ENCODE results near the gene NEUROD6.

DNA sequence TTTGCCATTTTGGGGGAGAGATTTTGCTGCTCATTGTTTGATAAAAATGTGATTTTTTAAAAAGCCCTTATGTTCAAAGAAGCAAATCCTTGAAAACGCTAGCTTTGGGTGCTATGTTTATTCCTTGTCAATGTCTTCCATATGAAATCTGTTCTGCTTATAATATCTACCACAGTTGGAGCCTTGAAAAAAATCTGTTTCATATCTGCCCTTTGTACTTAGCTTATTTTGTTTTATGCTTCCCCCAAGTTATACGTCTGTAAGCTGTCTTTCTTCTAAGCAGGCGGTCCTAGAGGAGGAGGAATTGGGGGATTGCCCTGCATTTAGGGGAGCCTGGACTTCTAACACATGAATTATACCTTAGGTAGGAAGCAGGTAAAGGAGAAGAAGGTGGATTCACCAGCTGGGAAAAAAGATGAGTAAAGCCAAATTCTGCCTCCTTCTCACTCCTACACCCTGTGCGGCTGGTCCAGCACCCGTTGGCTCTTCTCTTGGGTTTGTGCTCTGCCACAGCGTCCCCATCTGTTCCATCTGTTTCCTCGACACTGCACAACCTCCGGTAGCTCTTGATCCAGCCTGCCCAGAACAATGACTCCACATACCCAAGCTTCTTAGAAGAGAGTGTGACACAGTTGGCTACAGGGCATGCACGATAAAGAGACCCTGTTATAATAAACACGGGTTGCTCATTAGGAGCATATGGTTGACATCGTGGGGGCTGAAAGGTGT lies 31.9 kb upstream of the NEUROD6 start:
- TF ChIP-seq, protein P1, sequence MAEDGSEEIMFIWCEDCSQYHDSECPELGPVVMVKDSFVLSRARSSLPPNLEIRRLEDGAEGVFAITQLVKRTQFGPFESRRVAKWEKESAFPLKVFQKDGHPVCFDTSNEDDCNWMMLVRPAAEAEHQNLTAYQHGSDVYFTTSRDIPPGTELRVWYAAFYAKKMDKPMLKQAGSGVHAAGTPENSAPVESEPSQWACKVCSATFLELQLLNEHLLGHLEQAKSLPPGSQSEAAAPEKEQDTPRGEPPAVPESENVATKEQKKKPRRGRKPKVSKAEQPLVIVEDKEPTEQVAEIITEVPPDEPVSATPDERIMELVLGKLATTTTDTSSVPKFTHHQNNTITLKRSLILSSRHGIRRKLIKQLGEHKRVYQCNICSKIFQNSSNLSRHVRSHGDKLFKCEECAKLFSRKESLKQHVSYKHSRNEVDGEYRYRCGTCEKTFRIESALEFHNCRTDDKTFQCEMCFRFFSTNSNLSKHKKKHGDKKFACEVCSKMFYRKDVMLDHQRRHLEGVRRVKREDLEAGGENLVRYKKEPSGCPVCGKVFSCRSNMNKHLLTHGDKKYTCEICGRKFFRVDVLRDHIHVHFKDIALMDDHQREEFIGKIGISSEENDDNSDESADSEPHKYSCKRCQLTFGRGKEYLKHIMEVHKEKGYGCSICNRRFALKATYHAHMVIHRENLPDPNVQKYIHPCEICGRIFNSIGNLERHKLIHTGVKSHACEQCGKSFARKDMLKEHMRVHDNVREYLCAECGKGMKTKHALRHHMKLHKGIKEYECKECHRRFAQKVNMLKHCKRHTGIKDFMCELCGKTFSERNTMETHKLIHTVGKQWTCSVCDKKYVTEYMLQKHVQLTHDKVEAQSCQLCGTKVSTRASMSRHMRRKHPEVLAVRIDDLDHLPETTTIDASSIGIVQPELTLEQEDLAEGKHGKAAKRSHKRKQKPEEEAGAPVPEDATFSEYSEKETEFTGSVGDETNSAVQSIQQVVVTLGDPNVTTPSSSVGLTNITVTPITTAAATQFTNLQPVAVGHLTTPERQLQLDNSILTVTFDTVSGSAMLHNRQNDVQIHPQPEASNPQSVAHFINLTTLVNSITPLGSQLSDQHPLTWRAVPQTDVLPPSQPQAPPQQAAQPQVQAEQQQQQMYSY (CRISPR knock-in tag; IDR thresholded peaks at IDR 0.05): no peak
- TF ChIP-seq, protein P2, sequence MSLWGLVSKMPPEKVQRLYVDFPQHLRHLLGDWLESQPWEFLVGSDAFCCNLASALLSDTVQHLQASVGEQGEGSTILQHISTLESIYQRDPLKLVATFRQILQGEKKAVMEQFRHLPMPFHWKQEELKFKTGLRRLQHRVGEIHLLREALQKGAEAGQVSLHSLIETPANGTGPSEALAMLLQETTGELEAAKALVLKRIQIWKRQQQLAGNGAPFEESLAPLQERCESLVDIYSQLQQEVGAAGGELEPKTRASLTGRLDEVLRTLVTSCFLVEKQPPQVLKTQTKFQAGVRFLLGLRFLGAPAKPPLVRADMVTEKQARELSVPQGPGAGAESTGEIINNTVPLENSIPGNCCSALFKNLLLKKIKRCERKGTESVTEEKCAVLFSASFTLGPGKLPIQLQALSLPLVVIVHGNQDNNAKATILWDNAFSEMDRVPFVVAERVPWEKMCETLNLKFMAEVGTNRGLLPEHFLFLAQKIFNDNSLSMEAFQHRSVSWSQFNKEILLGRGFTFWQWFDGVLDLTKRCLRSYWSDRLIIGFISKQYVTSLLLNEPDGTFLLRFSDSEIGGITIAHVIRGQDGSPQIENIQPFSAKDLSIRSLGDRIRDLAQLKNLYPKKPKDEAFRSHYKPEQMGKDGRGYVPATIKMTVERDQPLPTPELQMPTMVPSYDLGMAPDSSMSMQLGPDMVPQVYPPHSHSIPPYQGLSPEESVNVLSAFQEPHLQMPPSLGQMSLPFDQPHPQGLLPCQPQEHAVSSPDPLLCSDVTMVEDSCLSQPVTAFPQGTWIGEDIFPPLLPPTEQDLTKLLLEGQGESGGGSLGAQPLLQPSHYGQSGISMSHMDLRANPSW (CRISPR knock-in tag; conservative IDR thresholded peaks at IDR 0.05; ENCODE audit: low read depth): no peak
- TF ChIP-seq CBFB (CRISPR knock-in tag; IDR thresholded peaks at IDR 0.05; ENCODE audit: low read depth) (no peak), RORB (CRISPR knock-in tag; IDR thresholded peaks at IDR 0.05) (no peak), GABPB1 (CRISPR knock-in tag; IDR thresholded peaks at IDR 0.05) (no peak), E2F4 (CRISPR knock-in tag; IDR thresholded peaks at IDR 0.05; ENCODE audit: borderline replicate concordance, low read depth) (no peak)
- TF ChIP-seq, protein P3, sequence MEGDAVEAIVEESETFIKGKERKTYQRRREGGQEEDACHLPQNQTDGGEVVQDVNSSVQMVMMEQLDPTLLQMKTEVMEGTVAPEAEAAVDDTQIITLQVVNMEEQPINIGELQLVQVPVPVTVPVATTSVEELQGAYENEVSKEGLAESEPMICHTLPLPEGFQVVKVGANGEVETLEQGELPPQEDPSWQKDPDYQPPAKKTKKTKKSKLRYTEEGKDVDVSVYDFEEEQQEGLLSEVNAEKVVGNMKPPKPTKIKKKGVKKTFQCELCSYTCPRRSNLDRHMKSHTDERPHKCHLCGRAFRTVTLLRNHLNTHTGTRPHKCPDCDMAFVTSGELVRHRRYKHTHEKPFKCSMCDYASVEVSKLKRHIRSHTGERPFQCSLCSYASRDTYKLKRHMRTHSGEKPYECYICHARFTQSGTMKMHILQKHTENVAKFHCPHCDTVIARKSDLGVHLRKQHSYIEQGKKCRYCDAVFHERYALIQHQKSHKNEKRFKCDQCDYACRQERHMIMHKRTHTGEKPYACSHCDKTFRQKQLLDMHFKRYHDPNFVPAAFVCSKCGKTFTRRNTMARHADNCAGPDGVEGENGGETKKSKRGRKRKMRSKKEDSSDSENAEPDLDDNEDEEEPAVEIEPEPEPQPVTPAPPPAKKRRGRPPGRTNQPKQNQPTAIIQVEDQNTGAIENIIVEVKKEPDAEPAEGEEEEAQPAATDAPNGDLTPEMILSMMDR (IDR thresholded peaks at IDR 0.05): no peak
